IPS DF 4.7 (cell line): ENCODE measurements around the gene TDG.

Experiments
- DNase-seq: peaks from one replicate; pipeline ENCODE4 v3.0.0-alpha.2; 2013; ENCODE audit warnings: low spot score; ENCODE audit errors: extremely low read depth

TDG gene

GRCh38 chr12:103960616-103961227 lies 5.0 kb upstream of the TDG start:
- DNase-seq = no peak

GRCh38 chr12:103962493-103962892 lies 3.2 kb upstream of the TDG start:
- no peak for DNase-seq

GRCh38 chr12:103964805-103965204 lies 867 bp upstream of the TDG start:
- no peak for DNase-seq

GRCh38 chr12:103965255-103965589 lies 450 bp upstream of the TDG start:
- DNase-seq = no peak

- no peak for DNase-seq
These were observed 1.1 kb downstream of the TDG start for GRCh38 chr12:103966736-103967135.

GRCh38 chr12:103969391-103969790 lies 3.7 kb downstream of the TDG start:
- DNase-seq = no peak

- DNase-seq = no peak
These were observed 8.2 kb downstream of the TDG start for GRCh38 chr12:103973909-103974308.

GRCh38 chr12:103975368-103975767 lies 9.7 kb downstream of the TDG start:
- no peak for DNase-seq

GRCh38 chr12:103978384-103978982 lies 12.8 kb downstream of the TDG start:
- no peak for DNase-seq

GRCh38 chr12:103986829-103987228 lies 21.2 kb downstream of the TDG start:
- DNase-seq = peak; percentile 46

- no peak for DNase-seq
These were observed 28.6 kb downstream of the TDG start for GRCh38 chr12:103994235-103994634.

GRCh38 chr12:103996595-103996994 lies 30.9 kb downstream of the TDG start:
- DNase-seq = no peak

- DNase-seq = no peak
These were observed 31.7 kb downstream of the TDG start for GRCh38 chr12:103997286-103997900.

- no peak for DNase-seq
These were observed 33.3 kb downstream of the TDG start for GRCh38 chr12:103998976-103999375.

GRCh38 chr12:104000807-104001434 lies 35.2 kb downstream of the TDG start:
- DNase-seq = no peak

GRCh38 chr12:104002686-104003085 lies 37.0 kb downstream of the TDG start:
- DNase-seq = no peak

GRCh38 chr12:104003596-104003995 lies 37.9 kb downstream of the TDG start:
- DNase-seq = no peak

GRCh38 chr12:104006929-104007328 lies 41.3 kb downstream of the TDG start:
- no peak for DNase-seq

GRCh38 chr12:104010121-104010520 lies 44.4 kb downstream of the TDG start:
- no peak for DNase-seq

- no peak for DNase-seq
These were observed 45.0 kb downstream of the TDG start for GRCh38 chr12:104010606-104011169.

- DNase-seq = no peak
These were observed 45.6 kb downstream of the TDG start for GRCh38 chr12:104011253-104011652.

GRCh38 chr12:104012331-104012730 lies 46.7 kb downstream of the TDG start:
- DNase-seq = no peak
